HEK293T (cell line): ENCODE measurements around the gene PIEZO2.

ENCODE experiments used
- CTCF ChIA-PET: fragments of 350-600 bp; formaldehyde crosslinking; extraction: SDS; loops from one replicate; lab custom pipeline; 2021; ENCODE audit warnings: antibody characterized with exemption, inconsistent platforms; lab: Yijun Ruan, JAX
- POLR2A ChIA-PET: fragments of 350-600 bp; formaldehyde crosslinking; extraction: SDS; loops from one replicate; lab custom pipeline; 2020; ENCODE audit warnings: antibody characterized with exemption, inconsistent platforms; lab: Yijun Ruan, JAX
- DNase-seq: peaks from one replicate; pipeline ENCODE4 v3.0.0; 2012; ENCODE audit warnings: mixed read lengths; ENCODE audit errors: extremely low spot score
- ARNT ChIP-seq: fragments of 450-650 bp; IDR thresholded peaks from 2 replicates; pipeline ENCODE4 v1.6.1; 2017; ENCODE audit warnings: mild to moderate bottlenecking
- BHLHE40 ChIP-seq: fragments of 450-650 bp; IDR thresholded peaks from 2 replicates; pipeline ENCODE4 v1.6.1; 2016; ENCODE audit warnings: mild to moderate bottlenecking, moderate library complexity, borderline replicate concordance
- CTBP1 ChIP-seq: fragments of 450-650 bp; IDR thresholded peaks from 2 replicates; pipeline ENCODE4 v1.6.1; 2016; ENCODE audit warnings: borderline replicate concordance
- ELF4 ChIP-seq: fragments of 450-650 bp; IDR thresholded peaks from 2 replicates; pipeline ENCODE4 v1.6.1; 2017; ENCODE audit warnings: antibody characterized with exemption
- FOXA1 ChIP-seq: fragments of 450-650 bp; IDR thresholded peaks from 2 replicates; pipeline ENCODE4 v1.6.1; 2016; ENCODE audit warnings: mild to moderate bottlenecking
- FOXK2 ChIP-seq: fragments of 450-650 bp; IDR thresholded peaks from 2 replicates; pipeline ENCODE4 v1.6.1; 2016; ENCODE audit warnings: mild to moderate bottlenecking
- FOXM1 ChIP-seq: fragments of 450-650 bp; IDR thresholded peaks from 2 replicates; pipeline ENCODE4 v1.6.1; 2017; ENCODE audit warnings: mild to moderate bottlenecking, borderline replicate concordance
- HDGF ChIP-seq: fragments of 450-650 bp; IDR thresholded peaks from 2 replicates; pipeline ENCODE4 v1.6.1; 2017; ENCODE audit warnings: antibody characterized with exemption, borderline replicate concordance
- L3MBTL2 ChIP-seq: fragments of 450-650 bp; conservative IDR thresholded peaks from 2 replicates; pipeline ENCODE4 v1.6.1; 2016; ENCODE audit warnings: mild to moderate bottlenecking
- LEF1 ChIP-seq: fragments of 450-650 bp; IDR thresholded peaks from 2 replicates; pipeline ENCODE4 v1.6.1; 2017; ENCODE audit warnings: mild to moderate bottlenecking, borderline replicate concordance
- NFRKB ChIP-seq: fragments of 450-650 bp; IDR thresholded peaks from 2 replicates; pipeline ENCODE4 v1.6.1; 2016; ENCODE audit warnings: mild to moderate bottlenecking, moderate library complexity
- PKNOX1 ChIP-seq: fragments of 450-650 bp; IDR thresholded peaks from 2 replicates; pipeline ENCODE4 v1.6.1; 2016
- SP1 ChIP-seq: fragments of 450-650 bp; IDR thresholded peaks from 2 replicates; pipeline ENCODE4 v1.6.1; 2017
- SUZ12 ChIP-seq: fragments of 450-650 bp; IDR thresholded peaks from 2 replicates; pipeline ENCODE4 v1.6.1; 2016; ENCODE audit warnings: mild to moderate bottlenecking
- TARDBP ChIP-seq: fragments of 450-650 bp; IDR thresholded peaks from 2 replicates; pipeline ENCODE4 v1.6.1; 2016
- ZNF384 ChIP-seq: fragments of 450-650 bp; IDR thresholded peaks from 2 replicates; pipeline ENCODE4 v1.6.1; 2016

The PIEZO2 gene

DNA sequence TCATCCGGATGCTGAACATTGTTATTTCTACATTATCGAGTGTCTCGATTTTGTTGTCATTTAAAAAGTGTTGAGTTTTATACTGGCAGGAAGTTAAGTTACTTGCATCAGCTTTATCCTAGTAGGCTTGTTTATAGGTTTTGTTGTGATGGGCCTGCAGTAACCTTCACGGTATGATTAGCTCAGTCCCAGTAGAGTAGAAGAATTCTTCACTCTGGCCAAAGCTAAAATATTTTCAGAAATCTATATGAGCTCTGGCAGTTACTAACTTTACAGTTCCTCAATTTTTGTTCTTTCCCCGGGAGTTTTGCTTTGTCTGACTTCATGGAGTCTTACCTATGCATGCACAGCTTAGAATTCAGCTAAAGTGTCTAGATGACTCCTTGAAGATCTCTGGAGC is 328.7 kb downstream of the PIEZO2 start:
- TF ChIP-seq FOXA1 = no peak
- no peak for TF ChIP-seq CTBP1
- no peak for TF ChIP-seq FOXM1
- no peak for TF ChIP-seq PKNOX1
- TF ChIP-seq LEF1 = no peak
- no peak for TF ChIP-seq SUZ12
- no peak for TF ChIP-seq NFRKB
- no peak for TF ChIP-seq HDGF
- no peak for TF ChIP-seq ELF4
- no peak for TF ChIP-seq TARDBP
- no peak for TF ChIP-seq L3MBTL2
- no peak for TF ChIP-seq FOXK2
- no peak for TF ChIP-seq ARNT
- no peak for TF ChIP-seq ZNF384
- TF ChIP-seq BHLHE40 = no peak
- CTCF ChIA-PET = no interaction called here
- no peak for DNase-seq
- POLR2A ChIA-PET = no interaction called here

- ChIA-PET CTCF (no interaction called here), POLR2A (no interaction called here)
- DNase-seq = no peak
- TF ChIP-seq TARDBP (no peak), ZNF384 (no peak), SP1 (no peak), L3MBTL2 (no peak), BHLHE40 (no peak), ARNT (no peak), HDGF (no peak), CTBP1 (no peak), SUZ12 (no peak), FOXK2 (no peak), FOXA1 (no peak), PKNOX1 (no peak), ELF4 (no peak), FOXM1 (no peak)
These were observed 335.0 kb downstream of the PIEZO2 start for GRCh38 chr18:10814336-10814735.

DNA sequence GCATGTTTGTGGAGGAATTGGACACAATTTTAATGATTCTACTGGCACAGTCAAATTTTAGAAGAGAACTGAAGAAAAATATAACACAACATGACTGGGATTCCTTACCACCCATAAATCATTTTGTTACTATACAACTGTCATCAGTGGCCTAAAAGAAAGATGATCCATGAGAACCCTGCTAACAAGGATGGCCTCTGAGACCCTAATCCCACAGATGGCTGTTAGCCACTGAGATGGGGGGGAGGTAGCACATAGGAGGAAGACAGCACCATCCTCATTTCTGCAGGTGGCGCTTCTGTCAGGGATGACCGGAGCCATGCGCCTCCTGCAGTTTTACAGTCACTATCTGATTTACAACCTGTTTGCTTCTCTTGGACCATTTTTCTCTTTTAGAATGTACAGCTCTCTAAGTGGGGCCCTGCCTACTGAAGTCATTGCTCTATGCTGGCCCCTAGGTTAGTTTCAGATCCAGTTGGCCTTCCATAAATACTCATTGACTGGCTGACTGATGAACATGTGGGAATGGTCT is 343.7 kb downstream of the PIEZO2 start:
- peak; percentile 68 for TF ChIP-seq CTBP1
- TF ChIP-seq NFRKB = no peak
- peak; percentile 86 for TF ChIP-seq PKNOX1
- ChIA-PET POLR2A (no interaction called here), CTCF (no interaction called here)
- no peak for DNase-seq

DNA sequence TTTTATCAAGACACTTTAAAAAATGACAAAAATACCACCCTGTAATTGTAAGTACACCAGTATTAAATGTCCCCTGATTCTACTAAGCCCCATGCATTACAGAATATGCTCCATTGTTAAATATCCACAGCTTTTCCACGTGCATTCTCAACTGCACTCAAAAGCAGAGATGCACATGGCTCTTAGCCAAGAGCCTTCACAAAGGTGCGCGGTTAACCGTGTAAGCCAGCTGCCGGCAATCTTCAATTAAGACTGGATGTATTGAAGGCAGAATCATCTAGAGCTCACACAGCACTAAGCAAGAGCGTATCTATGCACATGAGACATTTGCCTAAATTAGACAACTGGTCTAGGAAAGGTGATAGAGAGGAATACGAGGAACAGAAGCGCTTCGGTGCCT is 345.2 kb downstream of the PIEZO2 start:
- no peak for DNase-seq
- POLR2A ChIA-PET = no interaction called here
- CTCF ChIA-PET = no interaction called here
- TF ChIP-seq SP1 = no peak
- TF ChIP-seq ELF4 = no peak
- no peak for TF ChIP-seq SUZ12
- no peak for TF ChIP-seq NFRKB

GRCh38 chr18:10798727-10799550 is 350.4 kb downstream of the PIEZO2 start:
- CTCF ChIA-PET = no interaction called here
- POLR2A ChIA-PET = no interaction called here
- TF ChIP-seq ARNT (no peak), FOXK2 (no peak), NFRKB (no peak), ELF4 (no peak)
- DNase-seq = no peak

DNA sequence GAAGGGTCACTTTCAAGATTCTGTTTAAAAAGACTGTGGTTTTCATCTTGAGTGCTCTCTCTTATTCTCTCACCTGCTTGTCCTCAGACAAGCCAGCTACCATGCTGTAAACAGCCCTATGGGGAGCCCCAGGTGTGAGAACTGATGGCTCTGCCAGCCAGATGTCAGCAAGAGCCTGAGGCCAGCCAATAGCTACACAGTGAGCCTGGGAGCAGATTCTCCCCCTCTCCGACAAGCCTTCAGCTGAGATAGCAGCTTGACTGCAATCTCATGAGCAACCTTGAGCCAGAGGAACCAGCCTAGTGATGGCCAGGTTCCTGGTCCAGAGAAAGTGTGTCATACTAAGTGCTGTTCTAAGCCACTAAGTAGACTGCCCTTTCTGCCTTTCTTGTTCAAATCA is 351.5 kb downstream of the PIEZO2 start:
- TF ChIP-seq LEF1 (no peak), ELF4 (no peak), NFRKB (no peak), ZNF384 (no peak), PKNOX1 (no peak), FOXA1 (no peak), L3MBTL2 (no peak), TARDBP (no peak), ARNT (no peak), BHLHE40 (no peak), FOXK2 (no peak)
- DNase-seq = no peak

More for the DNA sequence above, 351.5 kb downstream of the PIEZO2 start:
- ChIA-PET CTCF (no interaction called here), POLR2A (no interaction called here)
